NCI-H187 (cell line): Measurements from ENCODE around the gene CTSF.
A peak's percentile ranks its signal among the peaks of the same experiment; 100 is the strongest.
"Not testable (repeated sequence)": the region's sequence is repeated elsewhere in the genome, so short reads cannot be mapped to it uniquely, and the experiment has no call there.

Experiments
- DNase-seq, 2 experiments: peaks; one replicate each; lab custom pipeline; 2025; lab: John Stamatoyannopoulos, UW

The CTSF gene

GRCh38 chr11:66568124-66568916 lies at the start of gene CTSF:
Gene CTSF (minus strand): TSS chr11:66568606. CDS start chr11:66568486, 120 bp downstream.
- DNase-seq, result peak; percentile 35 to 64

- DNase-seq, result no peak
Measured at GRCh38 chr11:66617155-66617834, 48.9 kb upstream of the CTSF start.

- peak; percentile 95 to 97 for DNase-seq
Measured at GRCh38 chr11:66616379-66617154, 48.2 kb upstream of the CTSF start, which contains the start of gene RBM14. Gene RBM14 (plus strand): TSS chr11:66616630. CDS start chr11:66616721, 91 bp downstream.

GRCh38 chr11:66614073-66614472 lies 45.7 kb upstream of the CTSF start:
- no peak for DNase-seq

- DNase-seq, result no peak
Measured at GRCh38 chr11:66612458-66612857, 44.1 kb upstream of the CTSF start.

GRCh38 chr11:66609721-66610617 lies 41.6 kb upstream of the CTSF start:
- DNase-seq, result no peak

GRCh38 chr11:66607126-66607834 lies 38.9 kb upstream of the CTSF start:
- no peak for DNase-seq

GRCh38 chr11:66606608-66607007 lies 38.2 kb upstream of the CTSF start:
- DNase-seq, result not testable (repeated sequence)

GRCh38 chr11:66604155-66604554 lies 35.7 kb upstream of the CTSF start:
- DNase-seq, result no peak

GRCh38 chr11:66603072-66603471 lies 34.7 kb upstream of the CTSF start:
- DNase-seq, result no peak

- no peak for DNase-seq
Measured at GRCh38 chr11:66600631-66601233, 32.3 kb upstream of the CTSF start.

GRCh38 chr11:66600219-66600618 lies 31.8 kb upstream of the CTSF start:
- DNase-seq, result no peak

- DNase-seq, result no peak
Measured at GRCh38 chr11:66598993-66599392, 30.6 kb upstream of the CTSF start.

- no peak for DNase-seq
Measured at GRCh38 chr11:66595245-66595904, 27.0 kb upstream of the CTSF start.

GRCh38 chr11:66593650-66594049 lies 25.2 kb upstream of the CTSF start:
- no peak for DNase-seq

GRCh38 chr11:66593303-66593635 lies 24.9 kb upstream of the CTSF start:
- DNase-seq, result no peak

GRCh38 chr11:66592457-66593302 lies 24.3 kb upstream of the CTSF start, which contains the start of the genes CCDC87 and CCS:
Gene CCDC87 (minus strand): TSS chr11:66593063. CDS start chr11:66593015, 48 bp downstream.
Gene CCS (plus strand): TSS chr11:66593185. CDS start chr11:66593262, 77 bp downstream.
- peak; percentile 86 to 94 for DNase-seq

GRCh38 chr11:66591175-66591574 lies 22.8 kb upstream of the CTSF start:
- no peak for DNase-seq
